Neural cell (in vitro differentiated cells): ENCODE data around the gene ONECUT3.

ENCODE experiments used
- EP300 ChIP-seq: fragments of 450-650 bp; conservative IDR thresholded peaks from 2 replicates; pipeline ENCODE4 v1.6.1; 2014; ENCODE audit warnings: antibody characterized with exemption, mild to moderate bottlenecking, moderate library complexity; ENCODE audit not compliant: poor library complexity, severe bottlenecking
- EZH2 ChIP-seq: fragments of 200-600, 300-800 bp; shearing (Covaris generic), sonication (generic); IDR thresholded peaks from 2 replicates; pipeline ENCODE4 v1.6.1; 2014; ENCODE audit warnings: antibody characterized with exemption, low read length, borderline replicate concordance, mild to moderate bottlenecking; ENCODE audit not compliant: insufficient read depth, poor library complexity, severe bottlenecking
- POLR2AphosphoS5 ChIP-seq: IDR thresholded peaks from 2 replicates; pipeline ENCODE4 v1.6.1; 2012
- RAD21 ChIP-seq: fragments of 450-650 bp; conservative IDR thresholded peaks from 2 replicates; pipeline ENCODE4 v1.6.1; 2014; ENCODE audit warnings: antibody characterized with exemption, mild to moderate bottlenecking, moderate library complexity
- SMC3 ChIP-seq: fragments of 450-650 bp; conservative IDR thresholded peaks from 2 replicates; pipeline ENCODE4 v1.6.1; 2014; ENCODE audit warnings: antibody characterized with exemption, mild to moderate bottlenecking, moderate library complexity; ENCODE audit not compliant: poor library complexity
- TF ChIP-seq, protein P1 (sequence below): fragments of 450-650 bp; IDR thresholded peaks from 2 replicates; pipeline ENCODE4 v1.5.1; 2014; ENCODE audit warnings: antibody characterized with exemption, mild to moderate bottlenecking, moderate library complexity; ENCODE audit not compliant: poor library complexity, severe bottlenecking
- TF ChIP-seq, protein P2 (sequence below): IDR thresholded peaks from 2 replicates; pipeline ENCODE4 v1.6.1; 2012; ENCODE audit warnings: borderline replicate concordance

DNA sequence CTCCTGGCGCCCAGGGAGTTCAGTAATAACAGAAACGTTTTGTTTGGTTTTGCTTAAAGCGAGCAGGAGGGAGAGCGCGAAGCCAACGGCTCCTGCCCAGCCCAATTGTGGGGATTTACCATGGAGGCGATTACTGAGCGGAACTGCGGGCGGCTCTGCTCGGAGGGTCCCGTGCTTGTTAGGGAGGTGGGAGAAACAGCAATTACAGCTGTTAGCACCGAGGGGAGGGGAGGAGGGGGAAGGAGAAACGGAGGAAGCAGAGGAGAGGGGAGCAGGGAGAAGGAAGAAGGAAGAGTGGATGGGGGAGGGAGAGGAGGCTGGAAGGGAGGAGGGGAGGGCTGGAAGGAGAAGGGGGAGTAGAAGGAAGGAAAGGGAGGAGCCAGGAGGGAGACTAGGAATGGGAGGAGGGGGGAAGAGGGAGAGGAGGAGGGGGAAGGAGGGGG, 7.7 kb upstream of the ONECUT3 start:
- TF ChIP-seq, protein P1, sequence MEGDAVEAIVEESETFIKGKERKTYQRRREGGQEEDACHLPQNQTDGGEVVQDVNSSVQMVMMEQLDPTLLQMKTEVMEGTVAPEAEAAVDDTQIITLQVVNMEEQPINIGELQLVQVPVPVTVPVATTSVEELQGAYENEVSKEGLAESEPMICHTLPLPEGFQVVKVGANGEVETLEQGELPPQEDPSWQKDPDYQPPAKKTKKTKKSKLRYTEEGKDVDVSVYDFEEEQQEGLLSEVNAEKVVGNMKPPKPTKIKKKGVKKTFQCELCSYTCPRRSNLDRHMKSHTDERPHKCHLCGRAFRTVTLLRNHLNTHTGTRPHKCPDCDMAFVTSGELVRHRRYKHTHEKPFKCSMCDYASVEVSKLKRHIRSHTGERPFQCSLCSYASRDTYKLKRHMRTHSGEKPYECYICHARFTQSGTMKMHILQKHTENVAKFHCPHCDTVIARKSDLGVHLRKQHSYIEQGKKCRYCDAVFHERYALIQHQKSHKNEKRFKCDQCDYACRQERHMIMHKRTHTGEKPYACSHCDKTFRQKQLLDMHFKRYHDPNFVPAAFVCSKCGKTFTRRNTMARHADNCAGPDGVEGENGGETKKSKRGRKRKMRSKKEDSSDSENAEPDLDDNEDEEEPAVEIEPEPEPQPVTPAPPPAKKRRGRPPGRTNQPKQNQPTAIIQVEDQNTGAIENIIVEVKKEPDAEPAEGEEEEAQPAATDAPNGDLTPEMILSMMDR = no peak
- no peak for TF ChIP-seq RAD21
- TF ChIP-seq EZH2 = no peak
- no peak for TF ChIP-seq EP300
- TF ChIP-seq, protein P2, sequence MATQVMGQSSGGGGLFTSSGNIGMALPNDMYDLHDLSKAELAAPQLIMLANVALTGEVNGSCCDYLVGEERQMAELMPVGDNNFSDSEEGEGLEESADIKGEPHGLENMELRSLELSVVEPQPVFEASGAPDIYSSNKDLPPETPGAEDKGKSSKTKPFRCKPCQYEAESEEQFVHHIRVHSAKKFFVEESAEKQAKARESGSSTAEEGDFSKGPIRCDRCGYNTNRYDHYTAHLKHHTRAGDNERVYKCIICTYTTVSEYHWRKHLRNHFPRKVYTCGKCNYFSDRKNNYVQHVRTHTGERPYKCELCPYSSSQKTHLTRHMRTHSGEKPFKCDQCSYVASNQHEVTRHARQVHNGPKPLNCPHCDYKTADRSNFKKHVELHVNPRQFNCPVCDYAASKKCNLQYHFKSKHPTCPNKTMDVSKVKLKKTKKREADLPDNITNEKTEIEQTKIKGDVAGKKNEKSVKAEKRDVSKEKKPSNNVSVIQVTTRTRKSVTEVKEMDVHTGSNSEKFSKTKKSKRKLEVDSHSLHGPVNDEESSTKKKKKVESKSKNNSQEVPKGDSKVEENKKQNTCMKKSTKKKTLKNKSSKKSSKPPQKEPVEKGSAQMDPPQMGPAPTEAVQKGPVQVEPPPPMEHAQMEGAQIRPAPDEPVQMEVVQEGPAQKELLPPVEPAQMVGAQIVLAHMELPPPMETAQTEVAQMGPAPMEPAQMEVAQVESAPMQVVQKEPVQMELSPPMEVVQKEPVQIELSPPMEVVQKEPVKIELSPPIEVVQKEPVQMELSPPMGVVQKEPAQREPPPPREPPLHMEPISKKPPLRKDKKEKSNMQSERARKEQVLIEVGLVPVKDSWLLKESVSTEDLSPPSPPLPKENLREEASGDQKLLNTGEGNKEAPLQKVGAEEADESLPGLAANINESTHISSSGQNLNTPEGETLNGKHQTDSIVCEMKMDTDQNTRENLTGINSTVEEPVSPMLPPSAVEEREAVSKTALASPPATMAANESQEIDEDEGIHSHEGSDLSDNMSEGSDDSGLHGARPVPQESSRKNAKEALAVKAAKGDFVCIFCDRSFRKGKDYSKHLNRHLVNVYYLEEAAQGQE = no peak
- TF ChIP-seq POLR2AphosphoS5 = no peak
- TF ChIP-seq SMC3 = no peak
